SU-DHL-6 (cell line): ENCODE measurements around the gene SLC25A34.

ENCODE experiments used
- EZH2phosphoT487 ChIP-seq: fragments of 200-600 bp; sonication (generic), shearing (Covaris generic); conservative IDR thresholded peaks from 2 replicates; pipeline ENCODE4 v1.6.1; 2018; ENCODE audit warnings: mild to moderate bottlenecking, antibody characterized with exemption, low read length, moderate library complexity, mixed read lengths
- TF ChIP-seq, protein P1 (sequence below): fragments of 200-600 bp; sonication (generic); IDR thresholded peaks from one replicate; pipeline ENCODE4 v1.5.1; 2017; ENCODE audit warnings: antibody characterized with exemption, mild to moderate bottlenecking, low read length, moderate library complexity; ENCODE audit not compliant: insufficient read depth, poor library complexity, severe bottlenecking

DNA sequence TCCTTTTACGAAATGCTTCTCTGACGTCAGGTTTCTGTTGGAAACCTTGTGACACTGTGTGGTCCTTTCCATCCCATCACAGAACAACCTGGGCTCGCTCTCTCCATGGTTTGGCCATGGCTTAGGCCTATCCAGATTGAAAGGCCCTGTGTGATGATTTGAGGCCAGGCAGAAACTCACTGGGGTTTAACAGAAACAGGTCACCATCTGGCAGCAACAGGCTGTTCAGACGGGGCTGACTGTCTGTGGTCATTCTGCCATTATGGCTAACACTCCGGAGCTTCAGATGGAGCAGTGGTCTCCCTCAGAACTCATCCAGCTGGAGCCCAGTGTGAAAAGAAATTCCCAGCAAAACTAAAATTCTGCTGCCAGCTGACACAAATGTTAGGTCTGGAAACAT, 42.7 kb upstream of the SLC25A34 start:
- TF ChIP-seq, protein P1, sequence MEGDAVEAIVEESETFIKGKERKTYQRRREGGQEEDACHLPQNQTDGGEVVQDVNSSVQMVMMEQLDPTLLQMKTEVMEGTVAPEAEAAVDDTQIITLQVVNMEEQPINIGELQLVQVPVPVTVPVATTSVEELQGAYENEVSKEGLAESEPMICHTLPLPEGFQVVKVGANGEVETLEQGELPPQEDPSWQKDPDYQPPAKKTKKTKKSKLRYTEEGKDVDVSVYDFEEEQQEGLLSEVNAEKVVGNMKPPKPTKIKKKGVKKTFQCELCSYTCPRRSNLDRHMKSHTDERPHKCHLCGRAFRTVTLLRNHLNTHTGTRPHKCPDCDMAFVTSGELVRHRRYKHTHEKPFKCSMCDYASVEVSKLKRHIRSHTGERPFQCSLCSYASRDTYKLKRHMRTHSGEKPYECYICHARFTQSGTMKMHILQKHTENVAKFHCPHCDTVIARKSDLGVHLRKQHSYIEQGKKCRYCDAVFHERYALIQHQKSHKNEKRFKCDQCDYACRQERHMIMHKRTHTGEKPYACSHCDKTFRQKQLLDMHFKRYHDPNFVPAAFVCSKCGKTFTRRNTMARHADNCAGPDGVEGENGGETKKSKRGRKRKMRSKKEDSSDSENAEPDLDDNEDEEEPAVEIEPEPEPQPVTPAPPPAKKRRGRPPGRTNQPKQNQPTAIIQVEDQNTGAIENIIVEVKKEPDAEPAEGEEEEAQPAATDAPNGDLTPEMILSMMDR = no peak
- no peak for TF ChIP-seq EZH2phosphoT487
